Uterus (tissue), 4 donors: ENCODE measurements around the gene KLF4. TPM values are rescaled to one million over a fixed set of nuclear protein-coding genes. Genes with fewer than 3 reads are reported as not detected.
"Not testable (repeated sequence)": the region's sequence is repeated elsewhere in the genome, so short reads cannot be mapped to it uniquely, and the experiment has no call there.

Source experiments
- DNase-seq, 2 donors: peaks; one replicate each; pipeline ENCODE4 v3.0.0-alpha.2; 2019 to 2020
- H3K27ac ChIP-seq, 2 donors: fragments of 200-600 bp; sonication (generic); 1 replicate in 1 of 2; 2 replicates in 1 of 2; pipeline ENCODE4 v1.5.1; 2016 to 2018
- H3K27me3 ChIP-seq, 2 donors: fragments of 200-600 bp; sonication (generic); one replicate each; pipeline ENCODE4 v1.5.1; 2018 to 2019; ENCODE audit warnings: control low read depth in 1 of 2
- H3K36me3 ChIP-seq, 2 donors: fragments of 200-600 bp; sonication (generic); one replicate each; pipeline ENCODE4 v1.5.1; 2019; ENCODE audit warnings: control low read depth in 1 of 2
- H3K4me1 ChIP-seq, 2 donors: fragments of 200-600 bp; sonication (generic); one replicate each; pipeline ENCODE4 v1.5.1; 2018 to 2019; ENCODE audit warnings: control low read depth in 1 of 2
- H3K4me3 ChIP-seq, 2 donors: fragments of 200-600 bp; sonication (generic); 1 replicate in 1 of 2; 2 replicates in 1 of 2; pipeline ENCODE4 v1.5.1; 2018 to 2019; ENCODE audit warnings: mild to moderate bottlenecking in 1 of 2
- H3K9me3 ChIP-seq, 2 donors: fragments of 200-600 bp; sonication (generic); one replicate each; pipeline ENCODE4 v1.5.1; 2019; ENCODE audit warnings: control low read depth in 1 of 2
- CTCF ChIP-seq, 4 experiments: fragments of 200-600 bp in 2 of 4; fragments of 450-650 bp in 2 of 4; sonication (generic) in 2 of 4; IDR thresholded peaks; one replicate each; pipeline ENCODE4 v1.5.1; 2016 to 2019; ENCODE audit warnings: antibody characterized with exemption in 4 of 4, mild to moderate bottlenecking in 2 of 4, moderate library complexity in 1 of 4
- POLR2A ChIP-seq, 2 donors: fragments of 450-650 bp; IDR thresholded peaks; one replicate each; pipeline ENCODE4 v1.6.1; 2016; ENCODE audit warnings: antibody characterized with exemption in 2 of 2, mild to moderate bottlenecking in 1 of 2, moderate library complexity in 1 of 2
- intact Hi-C: fragments of 100-400 bp; cut with DNase I; formaldehyde crosslinking; loops from one replicate; pipeline ENCODE4 v1.15.1; 2023; ENCODE audit warnings: low total_unique reads
- total RNA-seq, 4 donors: library from RNA; depleted of rRNA in 3 of 4; stranded (reverse); fragments of >200 nt in 3 of 4; gene quantifications; one replicate each; pipeline versions ENCODE4 v1.1.0 to v1.2.4, GENCODE V29; 2014 to 2023
- donor health status: DM: yes; HTN: yes; CAD: no.

Gene KLF4
- total RNA-seq, 4 donors from 2014 or later, result 20.2 to 152 (median 94.7) TPM

GRCh38 chr9:107491081-107492053, 1.8 kb upstream of the KLF4 start:
- TF ChIP-seq POLR2A (IDR thresholded peaks at IDR 0.05) (no peak), CTCF (IDR thresholded peaks at IDR 0.05) (no peak)
- H3K9me3 ChIP-seq, result no peaks in the 10 kb centered on the region
- peak overlapping the region; percentile 89 to 90 for H3K27ac ChIP-seq
- no peaks in the 10 kb centered on the region for H3K36me3 ChIP-seq
- H3K27me3 ChIP-seq, result no peaks in the 10 kb centered on the region
- H3K4me3 ChIP-seq, result peak overlapping the region; percentile 57 to 90
- intact Hi-C loops, result no loop called here
- DNase-seq, result peak; percentile 50 to 59
- no peaks in the 10 kb centered on the region for H3K4me1 ChIP-seq

- H3K36me3 ChIP-seq, intact Hi-C loops, H3K27me3 ChIP-seq, H3K4me1 ChIP-seq, H3K9me3 ChIP-seq: not testable (repeated sequence)
- H3K4me3 ChIP-seq, result peak overlapping the region; percentile 57 to 90
- H3K27ac ChIP-seq, result peak overlapping the region; percentile 89 to 90
- peak; percentile 30 to 51 for DNase-seq
Measured at GRCh38 chr9:107490606-107490970, 1.0 kb upstream of the KLF4 start.

DNA sequence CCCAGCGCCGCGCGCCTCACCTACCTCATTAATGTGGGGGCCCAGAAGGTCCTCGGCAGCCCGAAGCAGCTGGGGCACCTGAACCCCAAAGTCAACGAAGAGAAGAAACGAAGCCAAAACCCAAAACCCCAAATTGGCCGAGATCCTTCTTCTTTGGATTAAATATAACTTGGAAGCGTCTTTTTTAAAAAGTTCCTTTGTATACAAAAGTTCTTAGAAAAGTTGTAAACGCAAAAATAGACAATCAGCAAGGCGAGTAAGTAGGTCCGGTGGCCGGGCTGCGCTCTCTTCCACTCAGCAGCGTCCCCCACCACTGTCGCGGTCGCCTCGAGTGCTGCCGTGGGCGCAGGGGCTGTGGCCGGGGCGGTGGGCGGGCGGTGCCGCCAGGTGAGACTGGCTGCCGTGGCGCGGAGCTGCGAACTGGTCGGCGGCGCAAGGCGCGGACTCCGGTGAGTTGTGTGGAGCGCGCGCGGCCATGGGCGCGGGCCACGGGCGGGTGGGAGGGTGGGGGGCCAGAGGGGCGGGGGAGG, 360 bp downstream of the KLF4 start:
- Histone ChIP-seq H3K27ac (peak overlapping the region; percentile 89 to 94), H3K9me3 (no peaks in the 10 kb centered on the region), H3K4me3 (peak overlapping the region; percentile 76 to 90), H3K27me3 (no peaks in the 10 kb centered on the region), H3K36me3 (no peaks in the 10 kb centered on the region), H3K4me1 (no peaks in the 10 kb centered on the region)
- TF ChIP-seq POLR2A (IDR thresholded peaks at IDR 0.05) (no peak), CTCF (IDR thresholded peaks at IDR 0.05) (no peak)
- DNase-seq, result no peak
- intact Hi-C loops, result loop anchor here (10.0 kb wide), 1 partner anchor 246 kb away; no protein-coding TSS in a partner anchor

DNA sequence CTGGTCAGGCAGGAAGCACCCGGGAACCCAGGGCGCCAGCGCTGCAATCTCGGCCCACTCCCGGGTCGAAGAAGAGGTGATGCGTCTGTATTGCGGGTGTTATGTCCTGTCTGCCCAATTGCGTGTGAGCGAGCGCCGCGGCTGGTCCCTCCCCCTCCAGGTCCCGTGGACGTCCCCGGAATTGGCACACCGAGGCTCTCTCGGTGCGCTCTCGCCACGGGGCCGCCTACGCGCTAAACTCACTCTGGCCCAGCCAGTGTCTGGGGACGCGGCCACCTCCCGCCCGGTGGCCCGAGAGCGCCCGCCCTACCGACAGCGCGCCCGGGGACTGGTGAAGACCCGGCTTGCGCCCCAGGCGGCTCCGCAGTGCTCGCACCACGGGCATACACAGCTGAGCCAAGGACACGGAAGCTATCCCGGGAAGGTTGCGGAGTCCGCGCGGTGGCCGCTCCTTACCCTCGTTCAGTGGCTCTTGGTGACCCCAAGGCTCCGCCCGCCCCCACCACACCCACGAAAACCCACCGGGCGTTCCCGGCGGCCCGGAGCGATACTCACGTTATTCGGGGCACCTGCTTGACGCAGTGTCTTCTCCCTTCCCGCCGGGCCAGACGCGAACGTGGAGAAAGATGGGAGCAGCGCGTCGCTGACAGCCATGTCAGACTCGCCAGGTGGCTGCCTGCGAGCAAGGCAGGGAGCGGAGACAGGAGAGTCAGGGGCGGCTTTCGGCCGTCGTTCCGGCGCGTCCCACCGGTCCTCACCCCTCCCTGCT, 1.0 kb downstream of the KLF4 start:
- no peaks in the 10 kb centered on the region for H3K36me3 ChIP-seq
- H3K27me3 ChIP-seq, result no peaks in the 10 kb centered on the region
- H3K9me3 ChIP-seq, result no peaks in the 10 kb centered on the region
- TF ChIP-seq POLR2A (IDR thresholded peaks at IDR 0.05), result peak; percentile 51 to 74
- TF ChIP-seq CTCF (IDR thresholded peaks at IDR 0.05), result no peak
- peak; percentile 68 to 74 for DNase-seq
- peak overlapping the region; percentile 76 to 90 for H3K4me3 ChIP-seq
- no peaks in the 10 kb centered on the region for H3K4me1 ChIP-seq
- intact Hi-C loops, result loop anchor here (10.0 kb wide), 1 partner anchor 246 kb away; no protein-coding TSS in a partner anchor
- H3K27ac ChIP-seq, result peak overlapping the region; percentile 89 to 94

DNA sequence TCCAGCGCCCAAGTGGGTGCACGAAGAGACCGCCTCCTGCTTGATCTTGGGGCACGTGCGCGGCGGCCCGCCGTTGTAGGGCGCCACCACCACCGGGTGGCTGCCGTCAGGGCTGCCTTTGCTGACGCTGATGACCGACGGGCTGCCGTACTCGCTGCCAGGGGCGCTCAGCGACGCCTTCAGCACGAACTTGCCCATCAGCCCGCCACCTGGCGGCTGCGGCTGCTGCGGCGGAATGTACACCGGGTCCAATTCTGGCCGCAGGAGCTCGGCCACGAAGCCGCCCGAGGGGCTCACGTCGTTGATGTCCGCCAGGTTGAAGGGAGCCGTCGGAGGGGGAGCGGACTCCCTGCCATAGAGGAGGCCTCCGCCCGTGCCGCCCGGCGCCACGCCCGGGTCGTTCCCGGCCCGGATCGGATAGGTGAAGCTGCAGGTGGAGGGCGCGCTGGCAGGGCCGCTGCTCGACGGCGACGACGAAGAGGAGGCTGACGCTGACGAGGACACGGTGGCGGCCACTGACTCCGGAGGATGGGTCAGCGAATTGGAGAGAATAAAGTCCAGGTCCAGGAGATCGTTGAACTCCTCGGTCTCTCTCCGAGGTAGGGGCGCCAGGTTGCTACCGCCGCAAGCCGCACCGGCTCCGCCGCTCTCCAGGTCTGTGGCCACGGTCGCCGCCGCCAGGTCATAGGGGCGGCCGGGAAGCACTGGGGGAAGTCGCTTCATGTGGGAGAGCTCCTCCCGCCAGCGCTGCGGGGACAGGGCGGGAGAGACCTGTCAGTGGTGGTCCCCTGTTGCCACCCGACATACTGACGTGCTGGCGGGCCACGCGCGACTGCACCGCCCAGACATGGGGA, 1.8 kb downstream of the KLF4 start:
- Histone ChIP-seq H3K27ac (peak overlapping the region; percentile 89 to 94), H3K27me3 (no peaks in the 10 kb centered on the region), H3K36me3 (no peaks in the 10 kb centered on the region), H3K4me3 (peak overlapping the region; percentile 76 to 90), H3K4me1 (no peaks in the 10 kb centered on the region), H3K9me3 (no peaks in the 10 kb centered on the region)
- DNase-seq, result peak; percentile 34 to 48
- intact Hi-C loops, result loop anchor here (10.0 kb wide), 1 partner anchor 247 kb away; no protein-coding TSS in a partner anchor
- peak; percentile 22 to 59 (median 37) for TF ChIP-seq CTCF (IDR thresholded peaks at IDR 0.05)
- TF ChIP-seq POLR2A (IDR thresholded peaks at IDR 0.05), result peak in 1 of 2 donors; percentile 23
